IMR-90 (cell line): ENCODE data around the gene DCTN2. TPM values are rescaled to one million over a fixed set of nuclear protein-coding genes. Genes with fewer than 3 reads are reported as not detected.

Source experiments
- ATAC-seq: fragments of 200-7000 bp; cut with Tn5 transposase; 2 replicates; pipeline ENCODE4 v1.9.1; 2020; ENCODE audit warnings: low read depth, mild to moderate bottlenecking, moderate library complexity
- BruUV-seq: library from RNA; stranded (reverse); fragments of 400-500 nt; replicated peaks from 2 replicates; lab custom pipeline; 2021; lab: Mats Ljungman, UMichigan
- CTCF ChIA-PET: fragments of 300-600 bp; formaldehyde crosslinking; extraction: SDS; loops from one replicate; lab custom pipeline; 2021; ENCODE audit warnings: antibody characterized with exemption; lab: Yijun Ruan, JAX
- POLR2A ChIA-PET: fragments of 300-600 bp; sonication (Branson Sonifier 250); formaldehyde crosslinking; loops from one replicate; lab custom pipeline; 2022; ENCODE audit warnings: antibody characterized with exemption; ENCODE audit not compliant: unreplicated experiment; lab: Charles Lee
- DNase-seq: peaks from one replicate; pipeline ENCODE4 v3.0.0; 2013
- H2AFZ ChIP-seq: replicated peaks from 2 replicates; pipeline ENCODE3; 2013; ENCODE audit warnings: low read length, mild to moderate bottlenecking; ENCODE audit not compliant: poor library complexity
- H2AK5ac ChIP-seq: 2 replicates; pipeline ENCODE4 v1.6.1; 2013; ENCODE audit warnings: low read depth, low read length, inconsistent platforms
- H2AK9ac ChIP-seq: replicated peaks from 2 replicates; pipeline ENCODE3; 2013; ENCODE audit warnings: mild to moderate bottlenecking, low read depth, low read length, moderate library complexity; ENCODE audit not compliant: poor library complexity
- H2BK120ac ChIP-seq: 2 replicates; pipeline ENCODE4 v1.6.1; 2013; ENCODE audit warnings: low read depth, low read length, inconsistent platforms
- H2BK15ac ChIP-seq: 3 replicates; pipeline ENCODE4 v1.6.1; 2013; ENCODE audit warnings: low read depth, low read length, inconsistent platforms
- H2BK20ac ChIP-seq: 2 replicates; pipeline ENCODE4 v1.6.1; 2013; ENCODE audit warnings: low read depth, mild to moderate bottlenecking, inconsistent platforms, low read length, moderate library complexity
- H2BK5ac ChIP-seq: 2 replicates; pipeline ENCODE4 v1.6.1; 2013; ENCODE audit warnings: mild to moderate bottlenecking, low read depth, low read length, inconsistent platforms; ENCODE audit not compliant: poor library complexity, severe bottlenecking
- H3K14ac ChIP-seq: replicated peaks from 2 replicates; pipeline ENCODE4 v1.6.1; 2013; ENCODE audit warnings: low read depth, low read length, inconsistent platforms
- H3K18ac ChIP-seq: 2 replicates; pipeline ENCODE4 v1.6.1; 2013; ENCODE audit warnings: low read depth, low read length, control low read depth
- H3K23ac ChIP-seq: 2 replicates; pipeline ENCODE4 v1.6.1; 2013; ENCODE audit warnings: low read depth, low read length, inconsistent platforms
- H3K27ac ChIP-seq: 2 replicates; pipeline ENCODE4 v1.5.1; 2013; ENCODE audit warnings: mild to moderate bottlenecking, control low read depth, low read length; ENCODE audit not compliant: insufficient read depth
- H3K27me3 ChIP-seq: 2 replicates; pipeline ENCODE4 v1.6.1; 2013; ENCODE audit warnings: low read length; ENCODE audit not compliant: control insufficient read depth, insufficient read depth
- H3K36me3 ChIP-seq: 2 replicates; pipeline ENCODE4 v1.6.1; 2013; ENCODE audit warnings: low read length, mixed read lengths; ENCODE audit not compliant: control insufficient read depth, insufficient read depth
- H3K4ac ChIP-seq: 2 replicates; pipeline ENCODE4 v1.6.1; 2013; ENCODE audit warnings: low read depth, low read length, inconsistent platforms
- H3K4me1 ChIP-seq: 2 replicates; pipeline ENCODE4 v1.6.1; 2013; ENCODE audit warnings: low read length, mixed read lengths; ENCODE audit not compliant: control insufficient read depth, insufficient read depth
- H3K4me2 ChIP-seq: 2 replicates; pipeline ENCODE4 v1.6.1; 2013; ENCODE audit warnings: low read depth, mild to moderate bottlenecking, control low read depth, low read length, moderate library complexity
- H3K4me3 ChIP-seq: 2 replicates; pipeline ENCODE4 v1.5.1; 2013; ENCODE audit warnings: low read depth, mild to moderate bottlenecking, control low read depth, low read length, moderate library complexity; ENCODE audit not compliant: insufficient read depth
- H3K56ac ChIP-seq: 2 replicates; pipeline ENCODE4 v1.6.1; 2013; ENCODE audit warnings: low read length, inconsistent platforms; ENCODE audit not compliant: insufficient read depth; ENCODE audit errors: extremely low read depth
- H3K79me1 ChIP-seq, 2 experiments: 2 replicates each; pipeline ENCODE4 v1.6.1; 2013; ENCODE audit warnings: low read length in 2 of 2, inconsistent platforms in 1 of 2, low read depth in 1 of 2
- H3K9ac ChIP-seq: 2 replicates; pipeline ENCODE4 v1.6.1; 2013; ENCODE audit warnings: low read depth, low read length, control low read depth
- H3K9me1 ChIP-seq: 2 replicates; pipeline ENCODE4 v1.6.1; 2013; ENCODE audit warnings: low read length, inconsistent platforms; ENCODE audit not compliant: insufficient read depth
- H3K9me3 ChIP-seq: 2 replicates; pipeline ENCODE4 v1.6.1; 2013; ENCODE audit warnings: low read length; ENCODE audit not compliant: control insufficient read depth, insufficient read depth
- H4K20me1 ChIP-seq: 2 replicates; pipeline ENCODE4 v1.6.1; 2013; ENCODE audit warnings: low read length, inconsistent platforms; ENCODE audit not compliant: insufficient read depth
- H4K5ac ChIP-seq: 2 replicates; pipeline ENCODE4 v1.6.1; 2013; ENCODE audit warnings: mild to moderate bottlenecking, low read depth, low read length, control low read depth
- H4K8ac ChIP-seq, 2 experiments: 2 replicates each; pipeline ENCODE4 v1.6.1; 2013; ENCODE audit warnings: low read depth in 2 of 2, low read length in 2 of 2, control low read depth in 1 of 2, inconsistent platforms in 1 of 2
- H4K91ac ChIP-seq: 2 replicates; pipeline ENCODE4 v1.6.1; 2013; ENCODE audit warnings: low read depth, low read length, inconsistent platforms; ENCODE audit not compliant: insufficient read depth
- CEBPB ChIP-seq: IDR thresholded peaks from 2 replicates; pipeline ENCODE4 v1.6.1; 2012; ENCODE audit warnings: low read depth, low read length, improper control_type of control experiment
- CHD1 ChIP-seq: IDR thresholded peaks from 2 replicates; pipeline ENCODE4 v1.6.1; 2012; ENCODE audit warnings: low read depth, low read length, improper control_type of control experiment
- FOS ChIP-seq: fragments of 150-350 bp; IDR thresholded peaks from 2 replicates; pipeline ENCODE4 v1.6.1; 2016; ENCODE audit warnings: low read depth, low read length
- MAFK ChIP-seq: IDR thresholded peaks from 2 replicates; pipeline ENCODE4 v1.6.1; 2012; ENCODE audit warnings: low read depth, low read length, improper control_type of control experiment
- MAZ ChIP-seq: IDR thresholded peaks from 2 replicates; pipeline ENCODE4 v1.6.1; 2012; ENCODE audit warnings: low read depth, mild to moderate bottlenecking, low read length, improper control_type of control experiment, moderate library complexity, borderline replicate concordance
- MXI1 ChIP-seq: IDR thresholded peaks from 2 replicates; pipeline ENCODE4 v1.6.1; 2012; ENCODE audit warnings: low read depth, mild to moderate bottlenecking, low read length, moderate library complexity, borderline replicate concordance
- NFE2L2 ChIP-seq: fragments of 150-350 bp; IDR thresholded peaks from 2 replicates; pipeline ENCODE4 v1.6.1; 2016; ENCODE audit warnings: low read depth, mild to moderate bottlenecking, low read length
- POLR2A ChIP-seq: IDR thresholded peaks from 2 replicates; pipeline ENCODE4 v1.6.1; 2012; ENCODE audit warnings: mild to moderate bottlenecking, low read depth, low read length
- RAD21 ChIP-seq: IDR thresholded peaks from 2 replicates; pipeline ENCODE4 v1.6.1; 2012; ENCODE audit warnings: low read length, improper control_type of control experiment
- RCOR1 ChIP-seq: IDR thresholded peaks from 2 replicates; pipeline ENCODE4 v1.6.1; 2012; ENCODE audit warnings: mild to moderate bottlenecking, low read length, improper control_type of control experiment; ENCODE audit not compliant: insufficient replicate concordance
- SMC3 ChIP-seq: fragments of 150-350 bp; IDR thresholded peaks from 2 replicates; pipeline ENCODE4 v1.6.1; 2016; ENCODE audit warnings: low read depth, mild to moderate bottlenecking, antibody characterized with exemption, low read length, moderate library complexity
- WGBS, 2 experiments: methylation state at CpG; one replicate each; pipeline versions ENCODE4 v1.1.5 to v1.1.7; 2013; ENCODE audit warnings: missing lambda C conversion rate in 2 of 2; ENCODE audit not compliant: insufficient read length in 1 of 2; ENCODE audit errors: extremely low coverage in 2 of 2; 5-methylcytosine and 5-hydroxymethylcytosine counted together
- dilution Hi-C: fragments of 300-500 bp; cut with HindIII; formaldehyde crosslinking; loops from one replicate; pipeline ENCODE4 v1.14.3; 2018; ENCODE audit warnings: low sequenced_read_pairs; ENCODE audit not compliant: unreplicated experiment
- in situ Hi-C: fragments of 300-500 bp; cut with MboI; formaldehyde crosslinking; loops from 3 replicates; pipeline ENCODE4 v1.14.3; 2019; ENCODE audit warnings: low sequenced_read_pairs, inconsistent platforms, mixed read lengths
- intact Hi-C: fragments of 100-400 bp; cut with micrococcal nuclease; formaldehyde crosslinking; loops from 2 replicates; pipeline ENCODE4 v1.10.0; 2022
- polyA plus RNA-seq, 3 experiments: library from polyadenylated mRNA; depleted of rRNA; stranded (reverse); fragments of >200 nt; gene quantifications; 2 replicates each; pipeline ENCODE4 v1.2.3, GENCODE V29; 2012; ENCODE audit warnings: low replicate concordance in 1 of 3
- total RNA-seq: library from RNA; depleted of rRNA; stranded (reverse); fragments of >200 nt; gene quantifications from 2 replicates; pipeline ENCODE4 v1.2.3, GENCODE V29; 2012
- TF ChIP-seq, protein P1 (sequence below): conservative IDR thresholded peaks from 2 replicates; pipeline ENCODE4 v1.5.1; 2012; ENCODE audit warnings: mild to moderate bottlenecking, low read depth, low read length, improper control_type of control experiment
- TF ChIP-seq, protein P2 (sequence below): fragments of 150-350 bp; IDR thresholded peaks from 2 replicates; pipeline ENCODE4 v1.6.1; 2017; ENCODE audit warnings: mild to moderate bottlenecking, antibody characterized with exemption, low read length, low read depth
- TF ChIP-seq, protein P3 (sequence below): fragments of 150-350 bp; IDR thresholded peaks from 2 replicates; pipeline ENCODE4 v1.6.1; 2016; ENCODE audit warnings: low read depth, mild to moderate bottlenecking, low read length, moderate library complexity, borderline replicate concordance

The DCTN2 gene
- total and polyA plus RNA-seq, 2 of the 4 experiments (the other 2 are of a cell fraction): 125 to 130 TPM

DNA sequence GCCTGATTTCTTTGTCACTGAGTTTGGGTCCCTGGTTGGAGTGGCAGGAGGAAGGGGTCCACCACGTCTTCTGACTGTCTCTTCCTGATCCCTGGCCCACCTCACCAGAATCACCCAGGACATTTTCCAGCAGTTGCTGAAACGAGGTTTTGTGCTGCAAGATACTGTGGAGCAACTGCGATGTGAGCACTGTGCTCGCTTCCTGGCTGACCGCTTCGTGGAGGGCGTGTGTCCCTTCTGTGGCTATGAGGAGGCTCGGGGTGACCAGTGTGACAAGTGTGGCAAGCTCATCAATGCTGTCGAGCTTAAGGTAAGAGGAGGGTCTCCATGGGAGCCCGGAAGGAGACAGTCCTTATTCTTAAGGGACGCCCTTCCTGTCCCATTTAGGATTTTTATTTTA lies 46.8 kb downstream of the DCTN2 start:
- Histone ChIP-seq H2AK9ac (no peak overlapping the region), H3K79me1 (peaks cover 45 to 50% of the 10 kb centered on the region in 2 experiments), H3K4me3 (no peak overlapping the region), H2AK5ac (no peak overlapping the region), H3K23ac (no peak overlapping the region), H3K9ac (no peak overlapping the region), H3K27me3 (no peaks in the 10 kb centered on the region), H2BK15ac (no peak overlapping the region), H4K8ac (no peak overlapping the region), H3K4ac (no peak overlapping the region), H3K27ac (no peak overlapping the region), H2BK20ac (no peak overlapping the region), H3K9me1 (peaks cover 14% of the 10 kb centered on the region), H3K4me2 (no peak overlapping the region), H3K14ac (no peak overlapping the region), H3K4me1 (no peaks in the 10 kb centered on the region), H4K91ac (no peak overlapping the region), H4K5ac (no peak overlapping the region), H2AFZ (no peak overlapping the region), H3K9me3 (no peaks in the 10 kb centered on the region), H3K18ac (no peak overlapping the region), H4K20me1 (peaks cover 22% of the 10 kb centered on the region; the same call in 1 of the 2 replicates), H2BK120ac (no peak overlapping the region), H3K56ac (no peak overlapping the region), H2BK5ac (no peak overlapping the region), H3K36me3 (peaks cover 57% of the 10 kb centered on the region)
- BruUV-seq: no TSS peak
- ChIA-PET POLR2A (no interaction called here), CTCF (no interaction called here)
- DNase-seq (no peak), ATAC-seq (no peak)
- in situ Hi-C loops (no loop called here), intact Hi-C loops (no loop called here), dilution Hi-C loops (no loop called here)
- no peak for TF ChIP-seq NFE2L2
- no peak for TF ChIP-seq CEBPB
- no peak for TF ChIP-seq RCOR1
- TF ChIP-seq RAD21: no peak
- TF ChIP-seq MAFK: no peak
- no peak for TF ChIP-seq FOS
- TF ChIP-seq MAZ: no peak
- TF ChIP-seq POLR2A: no peak
- no peak for TF ChIP-seq MXI1
- TF ChIP-seq, protein P1, sequence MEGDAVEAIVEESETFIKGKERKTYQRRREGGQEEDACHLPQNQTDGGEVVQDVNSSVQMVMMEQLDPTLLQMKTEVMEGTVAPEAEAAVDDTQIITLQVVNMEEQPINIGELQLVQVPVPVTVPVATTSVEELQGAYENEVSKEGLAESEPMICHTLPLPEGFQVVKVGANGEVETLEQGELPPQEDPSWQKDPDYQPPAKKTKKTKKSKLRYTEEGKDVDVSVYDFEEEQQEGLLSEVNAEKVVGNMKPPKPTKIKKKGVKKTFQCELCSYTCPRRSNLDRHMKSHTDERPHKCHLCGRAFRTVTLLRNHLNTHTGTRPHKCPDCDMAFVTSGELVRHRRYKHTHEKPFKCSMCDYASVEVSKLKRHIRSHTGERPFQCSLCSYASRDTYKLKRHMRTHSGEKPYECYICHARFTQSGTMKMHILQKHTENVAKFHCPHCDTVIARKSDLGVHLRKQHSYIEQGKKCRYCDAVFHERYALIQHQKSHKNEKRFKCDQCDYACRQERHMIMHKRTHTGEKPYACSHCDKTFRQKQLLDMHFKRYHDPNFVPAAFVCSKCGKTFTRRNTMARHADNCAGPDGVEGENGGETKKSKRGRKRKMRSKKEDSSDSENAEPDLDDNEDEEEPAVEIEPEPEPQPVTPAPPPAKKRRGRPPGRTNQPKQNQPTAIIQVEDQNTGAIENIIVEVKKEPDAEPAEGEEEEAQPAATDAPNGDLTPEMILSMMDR: no peak
- TF ChIP-seq, protein P2, sequence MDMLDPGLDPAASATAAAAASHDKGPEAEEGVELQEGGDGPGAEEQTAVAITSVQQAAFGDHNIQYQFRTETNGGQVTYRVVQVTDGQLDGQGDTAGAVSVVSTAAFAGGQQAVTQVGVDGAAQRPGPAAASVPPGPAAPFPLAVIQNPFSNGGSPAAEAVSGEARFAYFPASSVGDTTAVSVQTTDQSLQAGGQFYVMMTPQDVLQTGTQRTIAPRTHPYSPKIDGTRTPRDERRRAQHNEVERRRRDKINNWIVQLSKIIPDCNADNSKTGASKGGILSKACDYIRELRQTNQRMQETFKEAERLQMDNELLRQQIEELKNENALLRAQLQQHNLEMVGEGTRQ: no peak
- TF ChIP-seq SMC3: no peak
- no peak for TF ChIP-seq CHD1
- TF ChIP-seq, protein P3, sequence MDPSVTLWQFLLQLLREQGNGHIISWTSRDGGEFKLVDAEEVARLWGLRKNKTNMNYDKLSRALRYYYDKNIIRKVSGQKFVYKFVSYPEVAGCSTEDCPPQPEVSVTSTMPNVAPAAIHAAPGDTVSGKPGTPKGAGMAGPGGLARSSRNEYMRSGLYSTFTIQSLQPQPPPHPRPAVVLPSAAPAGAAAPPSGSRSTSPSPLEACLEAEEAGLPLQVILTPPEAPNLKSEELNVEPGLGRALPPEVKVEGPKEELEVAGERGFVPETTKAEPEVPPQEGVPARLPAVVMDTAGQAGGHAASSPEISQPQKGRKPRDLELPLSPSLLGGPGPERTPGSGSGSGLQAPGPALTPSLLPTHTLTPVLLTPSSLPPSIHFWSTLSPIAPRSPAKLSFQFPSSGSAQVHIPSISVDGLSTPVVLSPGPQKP: no peak
- 93% methylated on average over 3 of the region's 11 CpGs; no CpG with 5 or more reads in 1 of the 2 experiments for WGBS, 2 experiments
